Left colon (tissue), 2 donors: ENCODE measurements around the gene TNFSF4. TPM values are rescaled to one million over a fixed set of nuclear protein-coding genes. Genes with fewer than 3 reads are reported as not detected.

Source experiments
- ATAC-seq: fragments of 200-7000 bp; cut with Tn5 transposase; one replicate; pipeline ENCODE4 v1.9.1; 2020; ENCODE audit warnings: mild to moderate bottlenecking, moderate library complexity
- DNase-seq, 2 donors: peaks; one replicate each; pipeline ENCODE4 v3.0.0-alpha.2; 2020
- intact Hi-C, 2 donors: fragments of 100-400 bp; cut with DNase I in 1 of 2; cut with micrococcal nuclease in 1 of 2; formaldehyde crosslinking; loops; one replicate each; pipeline versions ENCODE4 v1.11.2 to v1.14.0; 2022; cut with DNase I, micrococcal nuclease
- total RNA-seq, 2 donors: library from RNA; stranded (reverse); fragmentation: NEBNext Ultra II Directional; extraction: Animal tissue kit (Norgen Biotek cat#: 25700); gene quantifications; one replicate each; pipeline ENCODE4 v1.2.1, GENCODE V29; 2021
- donor health status: DM: no; HTN: no; CAD: no.
- donor health status: DM: yes; HTN: yes; CAD: no.

Gene TNFSF4
- total RNA-seq, 2 donors from 2014 or later = 1.2 to 1.5 TPM

DNA sequence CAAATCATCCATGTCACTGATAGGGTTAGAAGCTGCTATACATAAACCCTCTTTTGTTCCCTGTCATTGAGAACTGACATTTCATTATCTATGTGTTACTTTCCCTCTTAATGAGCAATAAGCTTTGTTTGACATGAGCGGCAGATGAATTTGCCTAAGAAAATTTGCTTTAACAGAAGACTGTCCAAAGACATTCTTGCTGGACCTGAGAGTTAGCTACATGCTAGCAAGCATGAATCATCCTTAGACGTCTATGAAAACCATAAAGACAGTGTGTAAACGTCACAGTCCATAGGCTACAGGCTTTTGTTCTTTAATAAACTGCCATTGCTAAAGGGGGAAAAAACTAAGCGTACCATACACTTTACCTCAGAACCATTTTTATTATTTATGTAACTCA lies 73.1 kb downstream of the TNFSF4 start:
- intact Hi-C loops = no loop called here
- DNase-seq (no peak), ATAC-seq (no peak)

Other genes with a start within 250 kb of the TNFSF4 start
- under 1 TPM in 1 of 2 donors, not detected in 1; 0.28 TPM for gene TNFSF18, start 156.4 kb downstream of the TNFSF4 start, total RNA-seq